ENCODE measurements around the gene PLEKHA6. TPM values are rescaled to one million over a fixed set of nuclear protein-coding genes. Genes with fewer than 3 reads are reported as not detected.

Gene PLEKHA6
- total and polyA plus RNA-seq, 2 of the 4 experiments (the other 2 are of a cell fraction): 8.2 to 19.9 TPM

- TF ChIP-seq SMC3 (IDR thresholded peaks at IDR 0.05; ENCODE audit: low read depth, low read length) (no peak), CTCF (conservative IDR thresholded peaks at IDR 0.05; ENCODE audit: low read depth, low read length) (no peak), NFE2L2 (IDR thresholded peaks at IDR 0.05; ENCODE audit: low read depth, low read length) (no peak), ELK1 (IDR thresholded peaks at IDR 0.05; ENCODE audit: borderline replicate concordance, low read depth, low read length) (no peak), MXI1 (IDR thresholded peaks at IDR 0.05; ENCODE audit: borderline replicate concordance, low read depth, low read length) (no peak), BHLHE40 (IDR thresholded peaks at IDR 0.05; ENCODE audit: low read depth, low read length) (no peak), FOS (IDR thresholded peaks at IDR 0.05; ENCODE audit: low read depth, low read length) (no peak), USF2 (IDR thresholded peaks at IDR 0.05; ENCODE audit: low read depth, low read length) (no peak)
- Histone ChIP-seq H3K9me1 (ENCODE audit: insufficient read depth, low read length) (peaks cover 8% of the 10 kb centered on the region), H2AK9ac (replicated peaks; ENCODE audit: low read depth, low read length, poor library complexity) (no peak overlapping the region), H4K5ac (ENCODE audit: low read depth, low read length) (no peak overlapping the region), H3K27me3 (ENCODE audit: control insufficient read depth, insufficient read depth, low read length) (no peaks in the 10 kb centered on the region; the same call in 1 of the 2 replicates), H3K18ac (ENCODE audit: low read depth, low read length) (no peak overlapping the region; the same call in 1 of the 2 replicates), H2BK15ac (ENCODE audit: low read depth, low read length) (no peak overlapping the region), H3K79me1 (ENCODE audit: low read depth in 1 of 2, low read length in 2 of 2) (no peaks in the 10 kb centered on the region; a peak in 1 of 4 replicates), H3K4me1 (ENCODE audit: control insufficient read depth, insufficient read depth, low read length) (peaks cover 22% of the 10 kb centered on the region), H3K4me3 (ENCODE audit: insufficient read depth, low read depth, low read length) (no peak overlapping the region), H2BK120ac (ENCODE audit: low read depth, low read length) (no peak overlapping the region), H2AFZ (replicated peaks; ENCODE audit: low read length, poor library complexity) (no peak overlapping the region), H3K4me2 (ENCODE audit: low read depth, low read length) (no peak overlapping the region), H3K56ac (ENCODE audit: extremely low read depth, insufficient read depth, low read length) (no peak overlapping the region), H4K8ac (ENCODE audit: low read depth in 2 of 2, low read length in 2 of 2) (no peak overlapping the region; a peak in 1 of 4 replicates), H3K27ac (ENCODE audit: insufficient read depth, low read length) (no peak overlapping the region), H3K4ac (ENCODE audit: low read depth, low read length) (no peak overlapping the region), H3K23ac (ENCODE audit: low read depth, low read length) (0 out of 2 replicates have a peak overlapping the region, but pooled peaks have one; percentile 7), H4K91ac (ENCODE audit: insufficient read depth, low read depth, low read length) (no peak overlapping the region), H3K14ac (replicated peaks; ENCODE audit: low read depth, low read length) (no peak overlapping the region), H2BK20ac (ENCODE audit: low read depth, low read length) (no peak overlapping the region), H3K9ac (ENCODE audit: low read depth, low read length) (no peak overlapping the region), H3K36me3 (ENCODE audit: control insufficient read depth, insufficient read depth, low read length) (no peaks in the 10 kb centered on the region), H3K9me3 (ENCODE audit: control insufficient read depth, insufficient read depth, low read length) (no peaks in the 10 kb centered on the region), H2BK5ac (ENCODE audit: low read depth, low read length, poor library complexity, severe bottlenecking) (no peak overlapping the region), H4K20me1 (ENCODE audit: insufficient read depth, low read length) (no peaks in the 10 kb centered on the region), H2AK5ac (ENCODE audit: low read depth, low read length) (no peak overlapping the region)
- intact Hi-C loops (cut with micrococcal nuclease) (no loop called here), in situ Hi-C loops (cut with MboI; ENCODE audit: low sequenced_read_pairs) (no loop called here), dilution Hi-C loops (cut with HindIII; ENCODE audit: low sequenced_read_pairs, unreplicated experiment) (no loop called here)
- DNase-seq: no peak
- ATAC-seq (ENCODE audit: low read depth): no peak
- WGBS, 2 experiments (ENCODE audit: extremely low coverage in 2 of 2, insufficient read length in 1 of 2): no CpG with 5 or more reads among the region's 4 CpGs
- no TSS peak for BruUV-seq (replicated peaks)
- ChIA-PET POLR2A (ENCODE audit: unreplicated experiment) (no interaction called here), CTCF (no interaction called here)
Observed at GRCh38 chr1:204289280-204289679, 70.4 kb downstream of the PLEKHA6 start.

Data from IMR-90 (cell line).